ENCODE results near the gene ZFYVE28.

DNA sequence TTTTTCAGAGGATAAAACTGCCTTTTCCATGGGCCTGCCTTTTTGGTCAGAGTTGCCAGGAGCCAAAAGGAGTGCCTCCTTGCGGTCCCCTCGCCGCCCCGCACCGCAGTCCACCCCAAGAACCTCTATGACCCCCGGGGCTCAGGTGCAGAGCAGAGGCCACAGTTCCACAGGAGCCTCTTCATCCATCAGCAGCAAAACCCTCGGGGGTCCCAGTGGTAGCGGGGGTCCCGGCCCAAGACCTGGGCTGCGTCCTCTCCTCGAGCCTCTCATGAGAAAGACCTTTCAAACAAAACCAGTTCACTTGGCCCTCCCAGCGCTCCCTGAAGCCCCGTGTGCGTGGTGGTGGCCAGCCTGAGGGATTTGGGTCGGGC lies 16.8 kb downstream of the ZFYVE28 start:
- TF ChIP-seq YY1 (IDR thresholded peaks at IDR 0.05; ENCODE audit: insufficient read depth, insufficient read length) (no peak), SUZ12 (IDR thresholded peaks at IDR 0.05; ENCODE audit: extremely low read depth, insufficient read depth, insufficient read length) (no peak), ZNF274 (IDR thresholded peaks at IDR 0.05; ENCODE audit: low read depth, low read length) (no peak)
